Nephron (organoid): Measurements from ENCODE around the gene SMYD1.

Experiments used
- H3K27ac Mint-ChIP-seq, 3 experiments: 2 replicates each; pipeline ENCODE4 v1.8.0; 2020; ENCODE audit warnings: mixed read lengths in 3 of 3, mild to moderate bottlenecking in 2 of 3, moderate library complexity in 1 of 3
- H3K27me3 Mint-ChIP-seq: 2 replicates; pipeline ENCODE4 v1.8.0; 2021; ENCODE audit warnings: low read depth, mild to moderate bottlenecking, moderate library complexity, mixed read lengths
- H3K36me3 Mint-ChIP-seq: 2 replicates; pipeline ENCODE4 v1.8.0; 2020; ENCODE audit warnings: low read depth, mixed read lengths
- H3K4me1 Mint-ChIP-seq: 2 replicates; pipeline ENCODE4 v1.8.0; 2020; ENCODE audit warnings: mixed read lengths
- H3K4me3 Mint-ChIP-seq, 3 experiments: 2 replicates each; pipeline ENCODE4 v1.8.0; 2020; ENCODE audit warnings: mild to moderate bottlenecking in 3 of 3, mixed read lengths in 3 of 3, moderate library complexity in 2 of 3
- H3K9me3 Mint-ChIP-seq: 2 replicates; pipeline ENCODE4 v1.8.0; 2020; ENCODE audit warnings: mixed read lengths
- CTCF ChIP-seq, 3 experiments: fragments of 200-600 bp; sonication (generic); IDR thresholded peaks; one replicate each; pipeline ENCODE4 v1.5.0; 2021; ENCODE audit warnings: antibody characterized with exemption in 3 of 3; ENCODE audit not compliant: unreplicated experiment in 3 of 3

SMYD1 gene

GRCh38 chr2:88139804-88140203 is 72.2 kb downstream of the SMYD1 start:
- peaks cover 9% of the 10 kb centered on the region for H3K9me3 Mint-ChIP-seq
- H3K36me3 Mint-ChIP-seq: no peaks in the 10 kb centered on the region
- H3K27ac Mint-ChIP-seq: no peak overlapping the region
- peaks cover 8% of the 10 kb centered on the region for H3K27me3 Mint-ChIP-seq
- no peak for TF ChIP-seq CTCF (IDR thresholded peaks at IDR 0.05; ENCODE audit: unreplicated experiment in 3 of 3)
- no peaks in the 10 kb centered on the region for H3K4me1 Mint-ChIP-seq
- no peak overlapping the region for H3K4me3 Mint-ChIP-seq

- H3K36me3 Mint-ChIP-seq: no peaks in the 10 kb centered on the region
- no peak overlapping the region for H3K4me3 Mint-ChIP-seq
- H3K27me3 Mint-ChIP-seq: peaks cover 8% of the 10 kb centered on the region
- H3K4me1 Mint-ChIP-seq: no peaks in the 10 kb centered on the region
- TF ChIP-seq CTCF (IDR thresholded peaks at IDR 0.05; ENCODE audit: unreplicated experiment in 3 of 3): no peak
- no peak overlapping the region for H3K27ac Mint-ChIP-seq
- peaks cover 13% of the 10 kb centered on the region for H3K9me3 Mint-ChIP-seq
Observed at GRCh38 chr2:88141952-88142351, 74.3 kb downstream of the SMYD1 start.

- peaks cover 4% of the 10 kb centered on the region for H3K36me3 Mint-ChIP-seq
- peaks cover 24% of the 10 kb centered on the region for H3K9me3 Mint-ChIP-seq
- H3K4me1 Mint-ChIP-seq: no peaks in the 10 kb centered on the region
- peaks cover 4% of the 10 kb centered on the region for H3K27me3 Mint-ChIP-seq
- H3K4me3 Mint-ChIP-seq: no peak overlapping the region
- no peak for TF ChIP-seq CTCF (IDR thresholded peaks at IDR 0.05; ENCODE audit: unreplicated experiment in 3 of 3)
- no peak overlapping the region for H3K27ac Mint-ChIP-seq
Observed at GRCh38 chr2:88144271-88144670, 76.6 kb downstream of the SMYD1 start.

- no peak for TF ChIP-seq CTCF (IDR thresholded peaks at IDR 0.05; ENCODE audit: unreplicated experiment in 3 of 3)
- Mint-ChIP-seq H3K36me3 (peaks cover 6% of the 10 kb centered on the region), H3K4me1 (no peaks in the 10 kb centered on the region), H3K27me3 (peaks cover 4% of the 10 kb centered on the region), H3K9me3 (peaks cover 26% of the 10 kb centered on the region), H3K4me3 (no peak overlapping the region), H3K27ac (no peak overlapping the region)
Observed at GRCh38 chr2:88144914-88145497, 77.4 kb downstream of the SMYD1 start.

- Mint-ChIP-seq H3K27ac (no peak overlapping the region), H3K9me3 (peaks cover 28% of the 10 kb centered on the region), H3K4me1 (no peaks in the 10 kb centered on the region), H3K4me3 (no peak overlapping the region), H3K36me3 (peaks cover 6% of the 10 kb centered on the region), H3K27me3 (peaks cover 4% of the 10 kb centered on the region)
- no peak for TF ChIP-seq CTCF (IDR thresholded peaks at IDR 0.05; ENCODE audit: unreplicated experiment in 3 of 3)
Observed at GRCh38 chr2:88146590-88146989, 79.0 kb downstream of the SMYD1 start.

- Mint-ChIP-seq H3K27me3 (peaks cover 4% of the 10 kb centered on the region), H3K4me1 (no peaks in the 10 kb centered on the region), H3K27ac (no peak overlapping the region), H3K4me3 (no peak overlapping the region), H3K36me3 (peaks cover 6% of the 10 kb centered on the region), H3K9me3 (peaks cover 29% of the 10 kb centered on the region)
- TF ChIP-seq CTCF (IDR thresholded peaks at IDR 0.05; ENCODE audit: unreplicated experiment in 3 of 3): no peak
Observed at GRCh38 chr2:88147145-88147544, 79.5 kb downstream of the SMYD1 start.
